G401.6 (cell line): Measurements from ENCODE around the gene PSEN2.
"Not testable (repeated sequence)": the region's sequence is repeated elsewhere in the genome, so short reads cannot be mapped to it uniquely, and the experiment has no call there.

Experiments used
- FAIRE-seq: peaks from 2 replicates; lab custom pipeline; 2012; peaks lifted over from hg19 to GRCh38; lab: Jason Lieb, UNC

The PSEN2 gene

DNA sequence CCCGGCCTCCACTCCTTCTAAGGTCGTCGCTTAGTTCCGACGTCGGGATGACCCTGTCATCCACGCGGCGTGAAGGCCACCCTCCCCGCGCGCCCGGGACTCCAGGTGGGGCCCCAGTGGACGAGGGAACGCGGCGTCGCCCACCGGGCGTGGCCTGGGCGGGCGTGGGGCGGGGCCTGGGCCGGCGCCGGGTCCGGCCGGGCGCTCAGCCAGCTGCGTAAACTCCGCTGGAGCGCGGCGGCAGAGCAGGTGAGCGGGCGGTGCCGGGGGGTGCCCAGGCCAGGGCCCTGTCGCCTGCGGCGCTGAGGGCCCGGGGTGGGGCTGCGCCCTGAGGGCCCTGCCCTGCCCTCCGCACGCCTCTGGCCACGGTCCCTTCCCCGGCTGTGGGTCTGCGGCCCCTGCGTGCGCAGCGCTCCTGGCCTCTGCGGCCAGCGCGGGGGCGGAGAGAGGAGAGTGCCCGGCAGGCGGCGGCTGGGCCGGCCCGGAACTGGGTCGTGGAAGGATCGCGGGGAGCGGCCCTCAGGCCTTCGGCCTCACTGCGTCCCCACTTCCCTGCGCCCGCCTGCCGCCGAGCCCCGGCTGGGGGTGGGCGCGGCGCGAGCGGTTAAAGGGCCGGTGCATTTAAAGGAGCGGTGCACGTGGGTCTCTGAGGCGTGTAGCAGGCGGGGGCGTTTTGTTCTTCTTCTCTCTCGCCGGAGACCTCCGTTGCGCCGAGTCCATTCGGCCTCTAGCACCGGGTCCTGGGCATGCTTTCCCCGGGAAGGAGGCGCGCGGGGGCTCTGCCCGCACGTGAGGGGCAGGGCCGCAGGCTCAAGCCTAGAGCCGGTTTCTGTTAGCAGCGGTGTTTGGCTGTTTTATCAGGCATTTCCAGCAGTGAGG is at the start of gene PSEN2:
PSEN2 (plus strand) TSS at position 216 of the 879 bp plus-strand sequence. CDS start 11,292 bp downstream, outside the sequence.
- no peak for FAIRE-seq

DNA sequence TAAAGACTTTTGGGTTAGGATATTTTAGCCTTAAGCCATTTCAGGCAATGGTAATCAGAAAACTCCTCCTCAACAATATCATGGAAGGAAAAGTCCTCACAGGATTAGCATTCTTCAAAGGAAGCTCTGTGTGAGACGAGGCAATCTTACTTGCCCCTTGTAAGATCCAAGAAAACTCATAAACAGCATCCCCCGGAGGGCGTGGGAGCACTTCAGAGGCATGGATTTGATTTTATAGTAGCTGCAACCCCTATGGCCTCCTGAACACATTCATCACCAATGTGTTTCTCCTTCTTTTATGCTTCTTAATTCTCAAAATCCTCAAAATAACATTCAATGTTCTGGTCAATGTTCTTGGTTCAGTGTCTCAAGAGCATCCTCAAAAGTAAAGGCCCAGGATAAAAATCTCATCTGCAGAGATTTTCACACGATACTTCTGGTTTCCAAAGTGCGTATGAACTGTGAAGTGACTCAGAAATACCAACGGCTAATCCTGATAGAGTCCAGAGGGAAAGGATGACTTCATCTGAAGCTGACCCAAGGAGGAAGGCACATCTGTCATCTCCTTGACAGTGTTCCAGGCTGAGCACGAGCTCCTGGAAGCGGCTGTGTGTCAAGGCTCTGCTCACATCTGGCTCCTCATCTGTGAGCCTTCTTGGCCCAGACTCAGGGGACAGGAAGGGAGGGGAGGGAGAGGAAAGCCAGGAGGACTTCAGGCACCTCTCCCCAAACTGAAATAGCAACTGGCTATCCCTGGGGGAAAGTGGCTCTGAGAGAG is 49.3 kb upstream of the PSEN2 start:
- no peak for FAIRE-seq

DNA sequence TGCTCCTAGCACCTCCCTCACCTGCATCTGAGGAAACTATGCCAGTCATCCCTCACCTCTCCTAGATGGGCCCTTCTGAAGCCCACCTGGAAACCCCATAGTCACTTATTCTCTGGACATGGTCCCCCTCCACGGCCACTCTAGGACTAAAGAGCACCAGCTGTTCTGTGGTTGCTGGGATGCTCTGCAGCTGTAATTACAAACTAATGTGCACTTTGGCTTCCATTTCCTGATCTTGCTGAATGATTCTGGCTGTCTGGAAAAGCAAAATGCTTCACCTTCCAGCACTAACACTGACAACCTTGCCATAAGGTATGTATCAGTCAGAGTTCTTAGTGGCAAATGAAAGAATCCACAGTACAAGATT is 48.7 kb upstream of the PSEN2 start:
- FAIRE-seq, result no peak

GRCh38 chr1:226823643-226824042 is 46.8 kb upstream of the PSEN2 start:
- no peak for FAIRE-seq

DNA sequence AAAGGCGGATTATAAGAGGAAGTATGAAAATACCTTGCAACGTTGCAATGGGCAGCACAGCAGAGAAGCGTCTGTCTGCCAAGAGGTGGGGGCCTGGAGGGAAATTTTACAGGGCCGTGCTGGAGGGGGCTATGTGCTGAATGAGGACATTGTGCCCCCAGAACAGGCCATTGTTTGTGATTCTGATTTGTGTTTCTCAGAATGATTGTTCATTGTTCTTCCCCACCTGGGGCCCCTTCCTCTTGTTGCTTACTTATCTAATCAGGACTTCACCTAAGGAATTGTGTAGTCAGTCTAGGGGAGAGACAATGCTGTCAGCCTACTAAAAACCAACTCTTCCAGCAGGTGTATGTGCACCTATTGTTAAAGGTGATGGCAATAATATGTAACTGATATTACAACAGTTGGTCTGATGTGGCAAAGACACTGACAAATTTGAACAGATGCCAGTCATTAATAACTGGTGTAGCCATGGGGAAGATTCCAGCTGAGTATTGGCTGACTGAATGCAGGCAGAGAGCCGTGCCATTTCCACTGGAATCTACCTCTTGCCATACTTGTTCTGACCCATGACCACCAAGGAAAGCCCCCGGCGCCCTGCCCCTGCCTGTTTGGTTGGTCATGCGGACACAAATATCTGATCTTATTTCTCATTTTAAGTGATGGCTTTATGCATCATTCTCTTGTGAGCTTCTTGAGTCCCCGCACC is 45.2 kb upstream of the PSEN2 start:
- FAIRE-seq, result no peak

DNA sequence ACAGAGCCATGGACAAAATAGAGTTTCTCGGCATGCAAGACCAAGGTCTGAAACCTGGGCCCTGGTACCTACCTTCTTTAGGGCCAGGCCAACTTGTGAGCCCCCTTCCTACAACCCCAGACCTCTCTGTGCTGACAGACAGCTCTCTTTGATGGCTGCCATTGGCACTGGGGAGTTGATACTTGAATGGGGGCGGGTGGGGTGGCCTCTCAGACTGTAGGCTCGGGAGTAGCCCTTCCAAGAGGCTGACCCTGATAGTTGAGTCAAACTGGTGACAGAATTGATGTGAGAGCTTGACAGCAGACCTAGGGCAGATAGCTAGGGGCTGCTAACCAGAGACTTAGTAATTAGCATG is 44.7 kb upstream of the PSEN2 start:
- no peak for FAIRE-seq

GRCh38 chr1:226826479-226827261 is 43.7 kb upstream of the PSEN2 start:
- FAIRE-seq, result no peak

- no peak for FAIRE-seq
These were observed 43.0 kb upstream of the PSEN2 start for GRCh38 chr1:226827458-226827857.

GRCh38 chr1:226827968-226828513 is 42.4 kb upstream of the PSEN2 start:
- no peak for FAIRE-seq

- no peak for FAIRE-seq
These were observed 41.3 kb upstream of the PSEN2 start for GRCh38 chr1:226829105-226829504.

GRCh38 chr1:226831953-226832352 is 38.5 kb upstream of the PSEN2 start:
- no peak for FAIRE-seq

DNA sequence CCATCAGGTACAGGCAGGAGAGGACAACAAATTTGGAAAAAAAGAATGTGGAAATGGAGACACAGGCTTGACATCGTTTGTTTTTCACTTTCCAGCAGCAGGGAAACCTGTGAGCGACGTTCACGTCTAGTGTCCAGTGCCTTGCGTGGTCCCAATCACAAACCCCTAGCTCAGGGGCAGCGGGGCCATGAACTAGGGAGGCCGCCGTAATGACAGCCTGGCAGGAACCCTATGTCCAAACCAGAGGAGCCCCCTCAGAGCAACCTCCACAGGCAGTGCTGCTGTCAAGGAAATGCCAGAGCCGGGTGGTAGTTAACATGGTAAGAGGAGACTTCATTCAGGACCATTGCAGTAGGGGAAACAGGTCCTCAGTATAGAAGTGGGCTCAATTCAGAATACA is 37.8 kb upstream of the PSEN2 start:
- FAIRE-seq, result no peak

DNA sequence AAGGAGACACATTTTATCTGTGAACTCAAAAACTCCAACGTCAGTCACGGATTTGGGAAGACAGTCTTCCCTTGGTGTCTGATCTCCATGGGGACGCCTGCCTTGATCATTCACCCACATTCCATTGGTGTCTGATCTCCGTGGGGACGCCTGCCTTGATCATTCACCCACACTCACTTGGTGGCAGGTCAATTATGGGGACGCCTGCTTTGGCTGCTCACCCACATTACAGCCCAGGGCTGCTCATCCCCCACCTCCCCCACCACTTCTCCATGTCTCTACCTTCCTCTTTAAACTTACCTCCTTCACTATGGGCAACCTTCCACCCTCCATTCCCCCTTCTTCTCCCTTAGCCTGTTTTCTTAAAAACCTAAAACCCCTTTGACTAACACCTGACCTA is 36.2 kb upstream of the PSEN2 start:
- not testable (repeated sequence) for FAIRE-seq

- not testable (repeated sequence) for FAIRE-seq
These were observed 35.0 kb upstream of the PSEN2 start for GRCh38 chr1:226835396-226835795.

- FAIRE-seq, result not testable (repeated sequence)
These were observed 32.5 kb upstream of the PSEN2 start for GRCh38 chr1:226837966-226838365.

GRCh38 chr1:226838456-226838855 is 32.0 kb upstream of the PSEN2 start:
- no peak for FAIRE-seq

DNA sequence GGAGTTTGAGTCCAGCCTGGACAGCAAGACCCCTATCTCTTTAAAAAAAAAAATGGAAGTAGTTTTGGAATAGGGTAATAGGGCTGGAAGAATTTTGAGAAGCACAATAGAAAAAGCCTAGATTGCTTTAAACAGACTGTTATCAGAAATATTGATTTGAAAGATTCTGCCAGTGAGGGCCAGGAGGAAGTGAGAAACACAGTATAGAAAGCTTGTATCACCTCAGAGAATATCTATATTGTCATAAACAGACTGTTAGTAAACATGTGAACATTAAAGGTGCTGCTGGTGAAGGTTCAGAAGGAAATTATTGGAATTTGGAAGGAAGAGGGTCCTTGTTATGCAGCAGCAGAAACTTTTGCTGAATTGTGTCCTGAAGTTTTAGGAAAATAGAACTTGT is 24.8 kb upstream of the PSEN2 start:
- FAIRE-seq, result no peak

DNA sequence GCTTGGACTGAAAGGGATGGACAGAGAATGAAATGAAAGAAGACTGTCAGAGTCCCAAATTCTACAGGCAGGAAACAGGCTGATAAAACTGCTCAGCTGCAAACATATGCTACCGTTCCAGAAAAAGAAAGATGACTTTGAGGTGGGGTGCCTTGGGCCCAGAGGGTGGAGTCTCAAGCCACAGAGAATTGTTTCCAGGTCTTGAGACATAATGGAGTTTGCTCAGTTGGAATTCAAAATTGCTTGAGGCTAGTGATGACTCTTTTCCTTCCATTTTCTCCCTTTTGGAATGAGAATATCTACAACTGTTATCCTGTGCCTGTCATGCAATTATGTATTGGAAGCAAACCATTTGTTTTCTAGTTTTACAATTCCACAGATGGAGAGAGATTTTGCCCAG is 23.6 kb upstream of the PSEN2 start:
- no peak for FAIRE-seq

DNA sequence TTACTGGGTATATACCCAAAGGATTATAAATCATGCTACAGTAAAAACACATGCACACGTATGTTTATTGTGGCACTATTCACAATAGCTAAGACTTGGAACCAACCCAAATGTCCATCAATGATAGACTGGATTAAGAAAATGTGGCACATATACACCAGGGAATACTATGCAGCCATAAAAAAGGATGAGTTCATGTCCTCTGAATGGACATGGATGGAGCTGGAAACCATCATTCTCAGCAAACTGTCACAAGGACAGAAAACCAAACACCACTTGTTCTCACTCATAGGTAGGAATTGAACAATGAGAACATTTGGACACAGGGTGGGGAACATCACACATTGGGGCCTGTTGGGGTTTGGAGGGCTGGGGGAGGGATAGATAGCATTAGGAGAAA is 15.9 kb upstream of the PSEN2 start:
- FAIRE-seq, result not testable (repeated sequence)

GRCh38 chr1:226862890-226863289 is 7.5 kb upstream of the PSEN2 start:
- no peak for FAIRE-seq

DNA sequence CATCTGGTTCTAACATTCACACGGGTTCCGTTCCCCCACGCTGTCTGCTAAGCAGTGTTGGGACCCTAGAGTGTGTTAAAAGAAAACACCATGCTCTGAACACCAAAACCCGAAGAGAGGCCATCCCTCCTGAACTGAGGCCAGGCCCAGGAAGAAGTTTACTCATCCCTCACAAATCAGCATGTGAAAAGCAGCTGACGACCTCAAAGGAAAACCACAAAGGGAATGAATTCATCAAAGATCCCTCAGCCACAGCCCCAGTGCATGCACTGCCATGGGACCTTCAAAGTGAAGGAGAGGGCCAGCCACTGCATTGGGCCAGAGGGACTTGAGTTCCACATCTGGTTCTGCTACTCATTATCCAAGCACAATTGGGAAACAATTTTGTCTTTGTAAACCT is 7.0 kb upstream of the PSEN2 start:
- no peak for FAIRE-seq

DNA sequence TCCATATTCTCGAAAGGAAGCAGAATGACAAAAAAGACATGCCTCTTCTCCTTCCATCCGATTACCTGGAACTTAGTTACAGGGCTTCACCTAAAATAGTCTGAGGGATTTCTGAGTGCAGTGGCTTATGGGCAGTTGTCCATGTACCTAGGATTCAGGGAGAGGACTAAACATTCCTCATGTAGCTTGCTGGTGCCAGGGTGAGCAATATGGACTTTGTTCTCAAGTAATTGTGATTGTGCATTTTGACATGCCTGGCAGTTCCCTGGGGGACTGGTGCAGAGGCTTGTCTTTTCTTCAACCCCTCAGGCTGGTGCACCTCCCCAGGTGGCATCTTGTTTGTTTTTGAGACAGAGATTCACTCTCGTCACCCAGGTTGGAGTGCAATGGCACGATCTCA is 6.1 kb upstream of the PSEN2 start:
- no peak for FAIRE-seq
